Medulla oblongata (tissue), 1 donor: ENCODE measurements around the gene MAN1A2.
"Not testable (repeated sequence)": the region's sequence is repeated elsewhere in the genome, so short reads cannot be mapped to it uniquely, and the experiment has no call there.

ENCODE experiments used
- DNase-seq: peaks from one replicate; pipeline ENCODE4 v3.0.0-alpha.2; 2015; ENCODE audit errors: extremely low spot score

Gene MAN1A2

GRCh38 chr1:117398957-117399356 is 31.7 kb downstream of the MAN1A2 start:
- no peak for DNase-seq

- DNase-seq, result no peak
These were observed 34.5 kb downstream of the MAN1A2 start for GRCh38 chr1:117401761-117402160.

GRCh38 chr1:117403597-117403996 is 36.3 kb downstream of the MAN1A2 start:
- DNase-seq, result no peak

- DNase-seq, result no peak
These were observed 37.8 kb downstream of the MAN1A2 start for GRCh38 chr1:117405042-117405441.

DNA sequence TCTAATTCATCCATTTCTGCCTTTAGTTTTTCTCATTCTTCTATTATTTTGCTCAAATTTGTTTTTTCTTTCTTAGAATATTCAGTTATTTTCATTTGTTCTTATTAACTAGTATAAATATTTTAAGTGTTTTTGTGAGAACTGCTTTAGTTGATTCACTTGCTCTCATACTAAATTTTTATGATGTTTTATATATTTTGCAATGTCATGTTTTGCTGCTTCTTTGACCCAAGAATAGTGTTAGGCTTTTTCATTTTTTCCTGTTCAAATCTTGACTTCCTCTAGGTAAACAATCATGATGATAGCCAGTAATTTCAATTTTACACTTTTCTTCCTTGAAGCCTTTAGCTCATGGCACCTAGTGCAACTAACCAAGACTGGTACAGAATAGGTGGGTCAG is 45.2 kb downstream of the MAN1A2 start:
- DNase-seq, result no peak

DNA sequence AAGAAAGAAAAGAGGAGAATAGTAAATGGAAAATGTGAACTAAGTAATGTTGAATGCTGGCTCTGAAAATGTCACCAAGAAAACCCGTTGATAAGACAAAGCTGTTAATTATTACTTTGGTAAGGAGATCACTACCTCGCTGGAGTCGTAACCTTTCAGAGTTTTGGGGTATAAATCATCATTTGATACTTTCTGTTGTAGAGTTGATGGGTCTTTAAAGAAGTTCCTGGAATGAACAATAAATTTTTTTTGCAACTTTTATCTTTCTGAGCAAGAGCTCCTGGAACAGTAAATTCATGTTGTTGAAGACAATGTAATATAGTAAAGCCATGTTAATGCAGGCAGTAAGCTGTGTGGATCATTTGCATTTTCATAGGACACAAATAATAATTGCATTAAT is 46.2 kb downstream of the MAN1A2 start:
- no peak for DNase-seq

DNA sequence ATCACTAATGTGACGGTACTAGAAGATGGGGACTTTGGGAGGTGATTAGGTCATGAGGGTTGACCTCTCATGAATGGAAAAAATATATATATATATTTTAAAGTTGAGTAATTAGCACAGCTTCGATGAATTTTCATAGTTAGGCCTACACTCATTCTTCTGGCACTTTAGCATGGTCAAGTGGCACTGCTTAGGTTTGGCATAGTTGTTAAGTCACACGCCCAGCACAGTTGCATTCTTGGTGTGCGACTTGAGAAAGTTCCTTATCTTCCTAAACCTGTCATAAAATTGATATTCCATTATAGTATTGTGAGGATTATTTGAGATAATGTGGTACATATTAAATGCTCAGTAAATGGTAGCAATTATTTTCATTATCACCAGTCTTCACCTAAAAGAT is 47.7 kb downstream of the MAN1A2 start:
- DNase-seq, result no peak

DNA sequence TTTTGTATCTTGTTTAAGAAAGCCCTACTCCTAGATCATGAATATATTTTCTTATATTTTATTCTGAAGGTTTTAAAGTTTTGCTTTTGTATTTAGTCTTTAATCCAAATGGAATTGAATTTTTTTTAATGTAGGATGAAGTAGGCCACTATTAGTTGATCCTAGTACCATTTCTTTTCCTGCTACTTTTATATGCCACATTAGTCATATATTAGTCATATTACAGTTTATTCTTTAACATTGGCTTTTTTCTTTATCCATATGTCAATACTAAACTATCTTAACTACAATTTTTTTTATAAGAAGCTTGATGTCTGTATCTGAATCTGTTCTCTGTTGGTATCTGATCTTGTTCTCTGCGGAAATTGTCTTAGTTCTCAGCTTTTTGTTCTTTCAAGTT is 48.8 kb downstream of the MAN1A2 start:
- DNase-seq, result no peak

DNA sequence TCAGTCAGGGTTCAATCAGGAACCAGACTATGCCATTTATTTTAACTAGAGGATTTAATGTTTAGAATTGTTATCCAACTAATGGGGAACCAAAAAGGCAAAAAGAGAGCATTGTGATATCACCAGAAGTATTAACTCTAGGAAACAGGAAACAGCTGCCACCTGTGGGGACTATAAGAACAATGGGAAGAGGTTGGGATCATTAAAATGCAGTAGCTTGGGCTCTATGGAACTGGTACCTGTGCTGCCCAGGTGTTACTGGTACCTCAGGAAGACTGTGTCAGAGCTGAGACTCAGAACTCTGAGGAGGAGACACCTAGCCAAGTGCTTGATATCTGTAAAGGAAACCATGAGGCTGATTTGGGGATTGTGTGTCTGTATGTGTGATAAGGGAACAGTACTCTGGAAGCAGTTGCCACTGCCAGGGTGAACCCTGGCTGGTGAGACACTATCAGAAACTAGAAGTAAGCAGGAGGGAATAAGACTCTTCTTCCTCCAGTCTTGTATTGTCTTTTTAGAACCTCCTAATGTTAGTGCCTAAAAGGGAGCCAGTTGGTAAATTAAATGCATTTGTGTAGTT is 49.4 kb downstream of the MAN1A2 start:
- no peak for DNase-seq

DNA sequence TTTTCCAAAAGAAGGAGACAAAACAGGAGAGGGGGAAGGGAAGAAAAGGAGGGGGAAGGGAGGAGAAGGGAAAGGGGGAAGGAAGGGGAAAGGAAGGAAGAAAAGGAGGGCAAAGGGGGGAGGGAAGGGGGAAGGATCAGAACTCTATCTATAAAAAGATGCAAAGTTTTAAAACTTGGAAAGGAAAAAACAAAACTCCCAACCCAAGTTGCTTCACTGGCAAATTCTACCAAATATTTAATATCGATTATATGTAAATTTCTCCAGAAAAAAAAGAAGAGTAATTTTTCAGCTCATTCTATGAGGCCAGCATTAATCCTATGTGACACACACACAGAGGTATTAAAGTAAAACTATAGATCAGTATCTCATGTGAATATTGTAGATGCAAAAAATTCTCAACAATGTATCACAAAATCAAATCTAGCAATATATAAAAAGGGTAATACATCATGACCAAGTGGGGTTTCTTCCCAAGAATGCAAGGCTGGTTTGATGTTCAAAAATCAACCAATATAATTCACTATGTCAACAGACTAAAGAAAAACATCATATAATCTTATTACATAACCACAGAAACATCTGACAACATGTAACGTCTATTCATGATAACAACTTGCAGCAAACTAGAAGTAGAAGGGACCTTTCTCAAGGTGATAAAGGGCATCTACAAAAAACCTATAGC is 57.9 kb downstream of the MAN1A2 start:
- no peak for DNase-seq

DNA sequence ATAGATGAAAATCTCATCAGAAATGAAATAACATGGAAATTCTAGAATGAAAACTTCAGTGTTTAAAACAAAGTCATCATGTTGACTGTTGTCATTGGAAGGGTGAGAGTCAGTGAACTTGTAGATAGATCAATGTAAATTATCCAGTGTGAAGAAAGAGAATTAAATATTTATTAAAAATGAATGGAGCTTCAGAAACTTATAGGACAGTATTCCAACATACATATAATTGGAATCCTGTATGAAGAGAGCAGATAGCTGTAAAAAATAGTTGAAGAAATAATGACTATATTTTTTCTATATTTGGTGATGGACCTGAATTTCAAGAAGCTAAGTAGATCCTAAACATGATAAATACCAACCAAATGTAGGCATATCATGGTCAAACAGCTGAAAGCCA is 60.0 kb downstream of the MAN1A2 start:
- no peak for DNase-seq

DNA sequence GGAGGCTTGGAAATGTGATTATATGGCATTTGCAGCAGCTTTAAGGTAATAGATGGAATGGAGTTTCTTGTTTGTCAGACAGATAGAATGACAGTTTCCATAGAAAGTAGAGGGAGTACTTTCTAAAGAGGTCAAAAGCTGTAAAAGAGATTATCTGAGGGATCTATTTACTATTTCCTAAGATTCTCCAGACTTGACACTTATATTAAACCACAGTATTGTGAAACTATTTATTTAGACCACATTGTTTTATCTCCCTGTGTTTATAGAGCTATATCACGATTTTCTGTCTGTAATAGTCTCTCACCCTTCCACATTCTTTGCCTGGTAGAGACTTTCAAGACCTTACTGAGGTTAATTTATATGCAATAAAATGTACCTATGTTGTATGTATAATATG is 66.7 kb downstream of the MAN1A2 start:
- DNase-seq, result no peak

DNA sequence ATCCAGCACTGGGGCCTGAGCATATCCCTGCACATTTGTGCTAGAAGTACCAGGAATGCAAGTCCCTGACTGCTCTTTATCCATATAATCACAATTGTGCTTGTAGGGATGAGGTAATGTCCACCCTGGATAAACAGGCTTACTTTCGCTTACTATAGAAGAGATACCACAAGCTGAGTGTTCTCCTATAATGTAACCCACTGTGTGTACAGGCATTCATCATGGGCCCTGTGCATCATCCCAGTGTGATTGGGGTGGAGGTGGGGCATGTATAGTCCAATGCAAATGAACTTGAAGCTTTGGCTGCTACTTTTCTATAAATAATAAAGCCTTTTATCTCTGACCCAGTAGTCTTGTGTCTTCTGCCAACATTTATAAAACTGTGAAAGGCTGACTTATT is 69.3 kb downstream of the MAN1A2 start:
- DNase-seq, result peak; percentile 58

- DNase-seq, result no peak
These were observed 80.4 kb downstream of the MAN1A2 start for GRCh38 chr1:117447661-117448060.

DNA sequence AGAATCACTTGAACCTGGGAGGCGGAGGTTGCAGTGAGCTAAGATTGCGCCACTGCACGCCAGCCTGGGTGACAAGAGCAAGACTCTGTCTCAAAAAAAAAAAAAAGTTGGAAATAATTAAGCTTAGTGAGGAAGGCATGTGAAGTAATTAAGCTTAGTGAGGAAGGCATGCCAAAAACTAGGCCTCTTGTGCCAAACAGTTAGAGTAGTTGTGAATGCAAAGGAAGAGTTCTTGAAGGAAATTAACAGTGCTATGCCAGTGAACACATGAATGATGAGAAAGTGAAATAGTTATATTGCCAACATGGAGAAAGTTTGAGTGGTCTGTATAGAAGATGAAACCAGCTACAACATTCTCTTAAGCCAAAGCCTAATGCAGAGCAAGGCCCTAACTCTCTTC is 85.0 kb downstream of the MAN1A2 start:
- no peak for DNase-seq

GRCh38 chr1:117453958-117454357 is 86.7 kb downstream of the MAN1A2 start:
- DNase-seq, result no peak

GRCh38 chr1:117458410-117458809 is 91.2 kb downstream of the MAN1A2 start:
- DNase-seq, result not testable (repeated sequence)

DNA sequence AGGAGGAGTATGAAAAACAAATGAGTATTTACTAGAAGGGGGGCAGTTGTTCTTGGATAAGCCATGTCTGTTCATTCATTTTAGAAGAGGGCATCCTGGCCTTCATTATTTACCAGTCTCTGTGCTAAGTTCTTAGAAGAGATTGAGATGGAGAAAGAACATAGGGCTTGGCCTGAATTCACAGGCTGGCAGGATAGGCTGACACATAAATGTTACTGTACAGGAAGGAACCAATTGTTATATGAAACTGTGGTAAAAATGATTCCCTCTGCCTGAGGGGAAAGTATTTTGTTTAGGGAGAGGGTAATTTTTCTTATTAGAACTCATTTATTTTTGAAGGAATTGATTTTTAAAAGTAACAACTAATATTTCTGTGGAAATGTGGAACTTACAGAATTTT is 99.5 kb downstream of the MAN1A2 start:
- no peak for DNase-seq

GRCh38 chr1:117467336-117467735 is 100.1 kb downstream of the MAN1A2 start:
- no peak for DNase-seq

DNA sequence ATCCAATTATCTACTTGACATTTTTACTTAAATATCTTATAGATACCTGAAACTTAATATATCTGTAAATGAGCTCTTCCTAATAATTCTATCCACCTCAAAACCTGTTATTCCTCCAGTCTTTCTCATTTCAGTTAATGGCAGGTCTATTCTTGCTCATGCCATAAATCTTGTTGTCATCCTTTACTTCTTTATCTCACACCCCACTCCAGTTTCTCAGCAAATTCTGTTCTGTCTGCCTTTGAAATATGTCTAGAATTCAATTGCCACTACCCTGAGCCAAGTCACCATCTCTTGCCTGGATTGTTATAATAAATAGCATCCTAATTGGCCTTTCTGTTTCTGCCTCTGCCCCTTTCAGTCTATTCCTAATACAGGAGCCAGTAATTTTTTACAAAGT is 105.8 kb downstream of the MAN1A2 start:
- DNase-seq, result no peak

- not testable (repeated sequence) for DNase-seq
These were observed 108.2 kb downstream of the MAN1A2 start for GRCh38 chr1:117475495-117475894.

- no peak for DNase-seq
These were observed 111.8 kb downstream of the MAN1A2 start for GRCh38 chr1:117479086-117479485.

- no peak for DNase-seq
These were observed 114.2 kb downstream of the MAN1A2 start for GRCh38 chr1:117481410-117481809.

DNA sequence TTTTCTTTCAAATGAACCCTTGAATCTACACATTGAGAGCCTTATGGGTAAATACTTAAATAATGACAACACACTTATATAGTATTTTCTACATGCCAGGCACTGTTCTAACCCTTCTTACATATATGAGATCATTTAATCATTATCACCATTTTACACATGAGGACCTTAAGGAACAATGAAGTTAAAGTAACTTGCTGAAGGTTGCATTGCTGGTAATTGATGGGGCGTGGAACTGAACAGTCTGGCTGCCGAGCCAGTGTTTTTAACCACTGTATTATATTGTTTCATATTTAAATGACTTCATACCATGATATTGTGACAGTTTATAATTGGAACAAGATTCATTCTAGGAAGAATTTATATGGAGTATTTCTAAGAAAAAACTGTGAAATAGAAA is 126.7 kb downstream of the MAN1A2 start:
- DNase-seq, result no peak
